Measurements from ENCODE around the gene GLT1D1.

Gene GLT1D1

DNA sequence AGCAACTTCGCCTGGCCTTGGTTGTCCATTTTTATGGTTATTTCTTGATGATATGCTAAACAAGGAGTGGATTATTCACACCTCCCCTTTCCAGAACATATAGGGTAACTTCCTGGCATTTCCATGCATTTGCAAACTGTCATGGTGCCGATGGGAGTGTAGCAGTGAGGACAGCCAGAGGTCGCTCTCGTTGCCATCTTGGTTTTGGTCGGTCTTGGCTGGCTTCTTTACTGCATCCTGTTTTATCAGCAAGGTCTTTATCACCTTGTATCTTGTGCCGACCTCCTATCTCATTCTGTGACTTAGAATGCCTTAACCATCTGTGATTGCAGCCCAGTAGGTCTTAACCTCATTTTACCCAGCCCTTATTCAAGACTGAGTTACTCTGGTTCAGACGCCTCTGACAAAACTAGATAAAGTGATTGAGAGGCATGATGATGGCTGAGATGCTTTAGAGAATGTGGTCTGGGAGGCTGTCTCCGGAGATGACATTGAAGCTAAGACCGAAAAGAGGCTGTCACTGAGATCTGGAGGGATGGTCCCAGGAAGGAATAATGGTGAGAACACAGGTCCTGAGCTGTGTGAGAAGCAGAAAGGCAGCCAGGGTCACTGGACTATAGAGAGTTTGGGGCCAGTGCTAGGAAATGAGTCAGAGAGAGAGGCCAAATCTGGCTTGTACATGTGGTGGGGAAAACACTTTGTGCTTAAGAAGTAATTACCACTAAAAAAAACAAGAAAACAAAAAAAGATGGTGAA lies 2.9 kb downstream of the GLT1D1 start:
- DNase-seq, result no peak

DNA sequence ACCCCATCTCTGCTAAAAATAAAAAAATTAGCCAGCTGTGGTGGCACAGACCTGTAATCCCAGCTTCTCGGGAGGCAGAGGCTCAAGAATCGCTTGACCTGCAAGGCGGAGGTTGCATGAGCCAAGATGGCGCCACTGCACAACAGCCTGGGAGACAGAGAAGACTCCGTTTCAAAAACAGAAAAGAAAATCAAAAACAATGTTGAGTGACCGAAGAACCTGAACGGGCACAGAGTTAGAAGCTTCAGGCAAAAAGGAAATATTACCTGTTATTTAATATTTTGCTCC lies 3.5 kb downstream of the GLT1D1 start:
- DNase-seq, result no peak

DNA sequence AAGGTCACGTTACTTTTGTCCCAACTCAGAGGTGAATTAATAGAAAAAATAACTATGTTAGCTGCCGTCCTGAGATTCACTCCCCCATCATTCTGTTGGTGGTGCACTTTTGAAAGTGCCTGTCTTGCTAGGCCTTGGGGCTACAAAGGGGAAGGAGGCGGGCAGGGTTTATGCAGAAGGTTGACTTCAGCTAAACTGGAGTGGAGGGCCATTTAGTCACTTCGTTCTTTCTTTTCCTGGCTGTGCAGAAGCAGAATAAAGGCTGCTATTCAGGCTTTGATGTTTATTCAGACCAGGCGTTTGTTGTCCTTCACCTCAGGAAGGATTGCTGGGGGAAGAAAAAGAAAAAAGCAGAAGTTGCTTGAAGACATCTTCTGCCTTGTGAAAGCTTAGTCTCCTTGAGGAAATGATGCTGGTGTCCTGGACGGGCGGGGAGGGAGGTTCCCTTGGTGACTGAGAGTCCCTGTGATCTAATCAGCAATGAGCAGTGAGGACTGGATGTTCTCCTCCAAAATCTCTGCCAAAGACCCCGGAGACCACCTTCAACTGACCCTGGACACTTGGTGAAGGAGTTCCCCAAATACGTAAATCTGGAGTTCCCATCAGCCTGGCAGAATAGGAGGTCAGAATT lies 4.0 kb downstream of the GLT1D1 start:
- no peak for DNase-seq

DNA sequence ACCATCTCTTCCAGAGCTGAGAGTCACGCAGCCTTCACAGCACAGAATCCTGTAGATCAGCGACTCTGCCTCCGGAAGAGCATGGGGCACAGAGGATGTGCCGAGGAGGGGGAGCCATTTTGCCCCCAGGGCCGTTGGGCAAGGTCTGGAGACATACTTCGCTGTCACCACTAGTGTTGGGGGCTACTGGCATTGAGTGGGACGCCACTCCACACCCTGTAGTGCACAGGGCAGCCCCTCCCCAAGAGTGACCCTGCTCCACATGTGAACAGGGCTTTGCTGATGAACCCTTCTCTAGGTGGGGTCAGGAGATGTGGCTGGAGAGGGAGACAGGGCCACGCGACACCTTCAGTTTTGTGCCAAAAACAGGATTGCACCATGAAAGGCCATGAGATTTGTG lies 6.0 kb downstream of the GLT1D1 start:
- DNase-seq, result no peak

DNA sequence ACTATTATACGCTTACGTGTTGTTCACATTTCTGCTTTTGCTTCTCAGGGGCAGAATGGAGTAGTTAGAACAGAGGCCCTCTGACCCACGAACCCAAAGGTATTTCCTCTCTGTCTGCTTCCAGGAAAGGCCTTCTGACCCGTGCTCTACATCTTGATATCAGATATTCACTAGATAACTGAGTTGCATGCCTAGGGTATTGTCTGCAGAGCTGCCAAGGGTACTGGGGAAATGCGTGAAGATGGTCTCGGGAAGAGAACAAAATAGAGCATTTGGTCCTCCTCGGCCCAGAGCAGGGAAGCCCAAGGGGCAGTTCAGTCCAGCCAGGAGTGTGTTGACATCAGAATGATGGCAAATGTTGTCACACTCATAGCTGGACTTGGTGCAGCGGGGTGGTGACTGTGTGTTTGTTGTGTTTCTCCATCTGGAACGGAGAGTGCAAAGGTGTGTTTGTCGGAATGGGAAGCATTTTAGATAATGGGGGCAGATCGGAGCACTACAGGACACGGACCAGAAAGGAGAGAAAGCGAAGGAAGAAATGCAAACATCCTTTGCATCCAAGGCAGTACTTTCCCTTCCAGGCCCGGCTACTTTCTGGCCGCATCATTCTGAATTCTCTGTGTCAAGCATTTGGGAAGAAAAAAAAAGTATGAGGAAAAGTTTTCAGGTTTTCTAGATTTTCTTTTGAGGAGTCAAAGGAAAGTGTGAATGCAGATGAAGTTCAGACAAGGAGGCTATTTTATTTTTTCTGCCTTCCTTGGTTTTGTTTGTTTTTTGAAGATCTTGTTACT lies 8.1 kb downstream of the GLT1D1 start:
- no peak for DNase-seq

DNA sequence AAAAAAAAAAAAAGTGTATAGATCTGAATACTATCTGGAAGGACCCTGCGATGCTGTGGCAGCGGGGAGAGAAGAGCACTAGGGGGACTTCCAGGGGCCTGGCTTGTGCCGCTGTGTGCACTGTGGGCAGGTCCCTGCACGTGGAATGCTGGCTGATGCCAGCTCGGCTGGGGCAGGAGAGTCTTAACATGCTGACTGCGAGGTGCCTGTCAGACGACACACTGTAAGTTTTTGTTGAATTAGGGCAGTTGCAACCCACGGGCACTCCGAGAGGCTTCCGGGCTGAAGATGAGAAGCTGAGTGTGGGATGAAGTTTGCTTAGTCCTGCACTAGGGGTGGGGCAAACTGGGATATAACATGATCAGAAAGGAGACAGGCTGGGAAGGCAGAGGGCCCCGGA lies 10.7 kb downstream of the GLT1D1 start:
- no peak for DNase-seq

DNA sequence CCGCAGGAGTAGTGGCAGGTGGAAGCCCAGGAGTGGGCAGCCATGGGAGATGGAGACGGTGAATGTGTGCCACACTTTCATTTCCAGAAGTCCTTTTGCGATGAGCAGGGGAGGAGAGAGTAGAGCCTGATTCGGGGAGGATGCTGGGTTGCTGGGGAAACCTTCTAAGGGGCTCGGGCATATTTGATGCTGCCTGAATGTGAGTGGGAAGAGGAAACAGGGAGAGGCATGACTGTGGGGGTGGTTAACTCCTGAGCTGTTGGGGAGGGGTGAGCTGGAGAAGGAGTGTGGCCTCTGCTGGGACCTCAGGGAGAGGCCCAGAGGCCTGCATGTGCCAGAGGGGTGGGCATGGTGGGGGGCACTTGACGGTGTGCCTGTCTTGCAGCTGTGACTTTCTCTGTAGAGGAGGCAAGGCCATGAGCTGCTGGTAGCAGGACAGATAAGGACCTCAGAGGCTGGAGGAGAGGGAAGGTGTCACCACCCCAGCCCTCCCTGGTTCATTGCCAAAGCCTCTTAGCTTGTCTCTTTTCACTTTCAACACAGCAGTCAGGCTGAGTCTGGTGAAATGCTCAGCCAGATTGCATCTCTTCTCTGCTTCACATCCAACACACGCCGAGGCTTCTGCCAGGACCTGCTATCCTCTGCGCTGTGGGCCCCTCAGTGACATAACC lies 11.4 kb downstream of the GLT1D1 start:
- DNase-seq, result no peak

DNA sequence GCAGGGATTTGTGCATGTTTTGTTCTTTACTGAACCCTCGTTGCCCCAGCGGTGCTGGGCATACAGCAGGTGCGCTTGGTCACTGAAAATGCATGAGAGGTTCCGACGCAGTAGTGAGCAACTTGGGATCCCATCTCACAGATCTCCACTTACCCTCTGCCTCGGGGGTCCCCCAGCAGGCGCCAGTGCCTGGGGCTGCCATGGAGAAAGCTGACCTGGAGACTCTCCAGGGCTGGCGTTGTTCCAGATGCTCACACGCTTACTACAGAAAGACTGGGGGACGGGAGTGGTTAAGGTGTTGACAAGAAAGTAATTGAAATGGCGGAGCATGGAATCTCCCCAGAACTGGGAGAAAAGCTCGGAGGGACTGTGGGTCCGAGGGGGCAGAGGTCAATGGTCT lies 14.2 kb downstream of the GLT1D1 start:
- DNase-seq, result no peak

DNA sequence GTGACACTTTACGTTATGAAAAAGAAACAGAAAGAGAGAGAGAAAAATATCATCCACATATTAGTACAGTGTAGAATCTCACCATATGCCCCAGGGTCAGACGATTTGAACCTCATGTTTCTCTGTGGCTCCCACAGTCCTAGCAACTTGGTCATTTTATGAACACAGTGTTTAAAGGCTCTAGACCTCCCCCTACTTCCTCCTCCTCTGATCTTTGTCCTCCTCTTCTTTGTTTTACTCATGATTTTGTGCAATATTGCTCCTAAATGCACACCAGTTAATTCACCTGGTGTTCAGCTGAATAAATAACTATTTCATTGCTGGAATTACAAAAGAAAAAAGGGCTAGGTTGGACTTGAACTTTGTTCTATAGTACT lies 18.2 kb downstream of the GLT1D1 start:
- DNase-seq, result no peak

DNA sequence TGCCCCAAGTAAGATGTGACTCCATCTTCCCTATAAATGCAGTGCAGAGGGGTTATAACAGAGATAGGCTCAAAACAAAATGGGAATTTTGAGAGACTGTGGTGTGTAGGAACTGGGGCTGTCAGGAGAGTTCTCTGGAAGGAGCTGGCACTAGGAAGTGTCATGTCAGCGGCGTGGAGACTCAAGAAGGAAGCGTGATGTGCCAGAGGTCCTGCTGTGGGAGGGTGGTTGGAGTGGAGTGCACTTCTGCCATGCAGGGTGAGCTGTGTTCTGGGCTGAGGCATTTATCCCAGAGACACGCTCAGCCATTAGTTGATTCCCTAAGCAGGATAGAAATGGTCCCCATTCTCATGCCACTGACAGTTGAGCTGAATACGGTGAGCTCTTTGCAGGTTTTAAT lies 19.0 kb downstream of the GLT1D1 start:
- DNase-seq, result no peak

DNA sequence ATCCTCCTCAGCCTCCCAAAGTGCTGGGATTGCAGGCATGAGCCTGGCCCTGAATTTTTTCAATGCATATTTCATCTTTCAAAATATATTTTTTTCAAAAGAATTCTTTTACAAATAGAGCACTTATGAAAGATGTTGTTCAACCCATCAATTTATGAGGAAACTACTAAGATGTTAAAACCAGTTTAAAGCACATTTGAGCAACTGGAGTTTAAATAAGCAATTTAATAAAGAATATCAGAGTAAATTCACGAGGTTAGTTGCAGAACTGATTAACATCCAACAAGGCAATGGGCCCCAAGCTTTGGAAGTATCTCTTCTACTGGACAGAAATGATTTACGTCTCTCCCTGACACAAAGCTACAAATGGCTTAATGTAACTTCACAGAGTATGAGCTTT lies 23.3 kb downstream of the GLT1D1 start:
- no peak for DNase-seq

DNA sequence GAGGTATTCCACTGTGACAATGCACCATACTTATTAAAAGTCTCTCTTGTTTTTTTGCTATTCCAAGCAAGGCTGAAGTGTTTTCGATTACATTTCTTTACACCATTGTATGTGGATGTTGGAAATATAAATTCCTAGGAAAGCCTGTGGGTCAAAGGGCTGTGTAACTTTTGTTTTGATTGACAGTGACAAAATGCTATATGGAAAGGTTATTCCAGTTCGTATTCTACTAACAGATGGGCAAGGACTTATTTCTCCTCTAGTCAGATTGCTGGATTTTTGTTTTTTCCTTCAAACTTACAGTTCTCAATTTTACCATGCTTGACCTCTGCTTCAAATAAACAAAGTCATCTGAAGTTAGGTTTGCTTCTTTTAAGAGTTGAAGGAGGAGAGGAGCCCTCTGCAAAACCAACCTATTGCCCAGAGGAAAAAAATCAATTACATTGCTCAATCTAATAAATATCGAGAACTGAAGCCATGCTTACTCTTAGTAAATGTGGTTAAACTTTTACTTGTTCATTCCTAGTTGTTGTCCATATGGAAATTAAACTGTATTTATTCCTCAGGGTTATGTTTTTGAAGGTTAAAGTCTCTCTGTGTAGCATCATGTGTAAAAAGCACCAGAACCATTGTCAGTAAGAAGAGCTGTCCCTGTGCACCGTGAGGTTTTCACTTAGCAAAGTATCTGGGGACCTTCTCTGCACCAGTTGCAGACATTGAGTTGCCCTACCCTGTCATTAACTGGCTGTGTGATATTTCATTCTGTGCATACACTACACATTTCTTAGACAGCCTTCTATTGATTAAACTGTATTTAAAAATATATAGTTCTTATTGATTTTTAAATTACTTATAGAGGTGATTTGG lies 26.9 kb downstream of the GLT1D1 start:
- no peak for DNase-seq

DNA sequence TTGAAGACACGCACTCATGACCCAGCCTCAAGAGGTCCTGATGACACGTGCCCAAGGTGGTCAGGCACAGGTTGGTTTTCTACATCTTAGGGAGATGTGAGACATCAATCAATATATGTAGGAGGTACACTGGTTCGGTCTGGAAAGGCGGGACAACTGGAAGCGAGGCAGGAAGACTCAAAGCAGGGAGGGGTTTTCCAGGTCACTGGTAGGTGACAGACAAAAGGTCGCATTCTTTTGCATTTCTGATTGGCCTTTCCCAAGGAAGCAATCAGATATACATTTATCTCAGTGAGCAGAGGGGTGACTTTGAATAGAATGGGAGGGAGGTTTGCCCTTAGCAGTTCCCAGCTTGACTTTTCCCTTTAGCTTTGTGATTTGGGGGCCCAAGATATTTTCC lies 38.6 kb downstream of the GLT1D1 start:
- no peak for DNase-seq

DNA sequence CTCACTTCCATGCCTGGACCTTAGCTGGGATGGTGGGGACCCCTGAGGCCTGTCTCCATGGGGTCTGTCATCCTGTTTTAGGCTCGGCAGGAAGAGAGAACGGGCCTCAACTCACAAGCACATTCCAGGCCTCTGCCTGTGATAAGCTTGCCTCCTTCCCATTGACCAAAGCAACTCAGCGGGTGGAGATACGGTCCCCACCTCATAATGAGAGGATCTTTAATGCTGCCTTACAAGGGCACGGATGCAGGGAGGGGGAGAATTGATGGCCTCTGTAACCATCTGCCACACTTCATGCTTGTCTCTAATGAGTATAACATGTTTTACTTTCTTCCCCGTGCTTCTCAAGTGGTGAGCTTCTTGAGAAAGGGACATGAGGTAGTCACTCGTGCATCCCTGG lies 50.0 kb downstream of the GLT1D1 start:
- DNase-seq, result no peak

DNA sequence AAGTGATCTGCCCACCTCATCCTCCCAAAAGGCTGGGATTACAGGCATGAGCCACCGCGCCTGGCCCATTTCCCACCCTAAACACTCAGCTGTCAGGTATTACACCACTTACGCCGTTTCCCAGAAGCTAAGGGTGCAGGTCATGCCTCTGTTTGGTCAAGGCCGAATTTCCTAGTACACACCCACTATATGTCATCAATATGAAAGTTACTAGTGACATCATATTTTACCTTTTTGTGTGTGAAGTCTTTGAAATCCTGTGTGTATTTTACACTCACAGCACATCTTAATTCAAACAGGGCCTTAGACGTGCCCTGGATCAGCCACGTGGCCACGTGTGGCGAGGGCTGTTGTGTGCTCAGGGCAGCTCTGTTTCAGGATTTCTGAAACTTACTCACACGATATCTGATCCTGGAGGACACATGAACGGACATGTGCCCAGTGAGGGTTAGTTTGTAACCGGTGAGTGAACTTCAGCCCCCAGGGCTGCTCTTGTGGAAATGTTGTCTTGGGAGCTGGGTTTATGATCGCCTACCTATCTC lies 51.8 kb downstream of the GLT1D1 start:
- no peak for DNase-seq

DNA sequence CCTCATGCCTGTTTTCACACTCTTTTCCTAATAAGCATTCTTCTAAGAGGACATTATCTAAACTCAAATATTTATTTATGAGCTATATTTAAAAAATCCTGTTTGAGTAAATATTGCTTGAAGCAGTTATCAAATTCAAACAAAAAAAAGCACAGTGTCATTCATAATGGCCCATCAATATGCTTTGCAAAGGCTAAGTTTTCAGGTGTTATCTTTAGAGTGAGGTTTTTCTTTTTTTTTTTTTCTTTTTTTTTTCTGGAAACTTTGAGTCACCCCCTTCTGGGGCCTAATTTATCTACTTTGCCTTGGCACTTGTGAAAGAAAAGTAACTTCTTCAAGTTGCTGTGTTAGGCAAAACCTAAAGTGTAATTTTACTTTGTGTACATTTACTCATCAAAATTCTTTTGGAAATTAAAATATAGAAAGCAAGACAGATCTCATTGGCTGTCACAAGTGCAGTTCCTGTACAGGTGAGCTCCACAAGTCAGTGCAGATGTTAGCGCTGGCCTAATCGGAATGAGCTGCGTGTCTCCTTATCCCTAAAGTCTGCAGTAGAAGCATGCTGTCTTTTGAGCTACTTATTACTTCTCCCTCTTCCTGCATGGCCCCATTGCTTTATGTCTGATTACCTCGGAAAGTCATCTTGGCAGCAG lies 53.3 kb downstream of the GLT1D1 start:
- DNase-seq, result no peak

DNA sequence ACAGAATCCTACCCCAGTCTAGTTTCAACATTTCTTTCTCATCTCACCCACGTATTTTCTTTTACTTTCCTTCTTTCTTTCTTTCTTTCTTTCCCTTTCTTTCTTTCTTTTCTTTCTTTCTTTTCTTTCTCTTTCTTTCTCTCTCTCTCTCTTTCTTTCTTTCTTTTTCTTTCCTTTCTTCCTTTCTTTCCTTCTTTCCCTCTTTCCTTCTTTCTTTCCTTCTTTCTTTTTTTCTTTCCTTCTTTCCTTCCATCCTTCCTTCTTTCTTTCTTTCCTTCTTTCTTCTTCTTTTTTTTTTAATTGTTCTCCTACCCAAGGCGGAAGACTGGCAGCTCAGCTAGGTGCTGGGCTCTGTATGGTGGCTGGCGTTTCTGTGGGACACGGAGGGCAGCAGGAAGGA lies 55.0 kb downstream of the GLT1D1 start:
- no peak for DNase-seq

DNA sequence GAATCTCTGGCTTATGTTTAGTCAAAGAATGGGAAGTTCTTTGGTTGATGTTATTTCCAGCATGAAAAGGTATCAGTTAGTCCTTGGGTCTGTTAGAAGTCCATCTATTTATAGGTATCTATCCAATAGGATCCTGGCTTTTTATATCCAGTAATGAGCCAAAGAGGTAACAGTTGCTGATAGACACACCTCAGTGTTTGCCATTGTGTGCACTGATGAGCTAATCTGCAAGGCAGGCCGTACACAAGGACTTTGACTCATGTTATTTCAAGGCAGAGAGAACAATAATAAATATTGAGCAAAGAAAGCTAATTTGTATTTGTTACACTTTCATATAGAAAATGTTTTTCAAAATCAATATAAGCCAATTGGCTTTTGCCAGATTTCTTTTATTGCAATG lies 56.4 kb downstream of the GLT1D1 start:
- DNase-seq, result no peak

DNA sequence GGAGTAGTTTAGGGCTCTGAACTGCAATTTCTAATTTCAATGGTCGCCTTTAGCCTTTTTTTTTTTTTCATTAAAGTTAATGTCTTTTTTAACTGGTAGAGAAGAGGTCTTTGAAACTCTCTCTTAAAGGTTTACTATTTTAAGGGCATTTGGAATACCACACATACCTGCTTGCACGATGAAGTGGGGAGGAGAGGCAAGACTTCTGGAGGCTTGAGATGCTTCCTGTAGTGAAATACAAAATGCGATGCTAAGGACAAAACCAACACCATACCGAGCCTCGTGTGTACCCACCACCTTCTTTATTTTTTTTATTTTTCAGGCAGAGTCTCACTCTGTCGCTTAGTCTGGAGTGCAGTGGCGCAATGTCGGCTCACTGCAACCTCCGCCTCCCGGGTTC lies 57.4 kb downstream of the GLT1D1 start:
- DNase-seq, result no peak

DNA sequence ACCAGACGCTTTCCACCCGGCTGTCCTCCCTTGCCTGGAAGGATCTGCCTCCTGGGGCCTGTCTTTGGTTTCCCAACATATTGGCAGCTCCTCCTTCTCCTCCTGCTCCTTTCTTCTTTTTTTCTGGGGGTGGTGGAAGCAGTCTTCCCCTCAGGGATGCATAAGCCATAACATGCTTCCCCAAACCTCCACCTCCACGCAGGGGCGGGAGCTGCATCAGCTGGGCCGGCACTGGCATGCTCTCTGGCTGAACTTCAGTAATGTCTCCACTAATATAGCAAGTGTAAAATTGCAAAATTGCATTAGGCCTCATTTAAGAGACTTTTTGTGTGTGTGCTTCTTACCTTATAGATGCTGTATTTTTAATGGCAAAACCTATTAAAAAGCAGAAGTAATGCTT lies 58.6 kb downstream of the GLT1D1 start:
- no peak for DNase-seq

DNA sequence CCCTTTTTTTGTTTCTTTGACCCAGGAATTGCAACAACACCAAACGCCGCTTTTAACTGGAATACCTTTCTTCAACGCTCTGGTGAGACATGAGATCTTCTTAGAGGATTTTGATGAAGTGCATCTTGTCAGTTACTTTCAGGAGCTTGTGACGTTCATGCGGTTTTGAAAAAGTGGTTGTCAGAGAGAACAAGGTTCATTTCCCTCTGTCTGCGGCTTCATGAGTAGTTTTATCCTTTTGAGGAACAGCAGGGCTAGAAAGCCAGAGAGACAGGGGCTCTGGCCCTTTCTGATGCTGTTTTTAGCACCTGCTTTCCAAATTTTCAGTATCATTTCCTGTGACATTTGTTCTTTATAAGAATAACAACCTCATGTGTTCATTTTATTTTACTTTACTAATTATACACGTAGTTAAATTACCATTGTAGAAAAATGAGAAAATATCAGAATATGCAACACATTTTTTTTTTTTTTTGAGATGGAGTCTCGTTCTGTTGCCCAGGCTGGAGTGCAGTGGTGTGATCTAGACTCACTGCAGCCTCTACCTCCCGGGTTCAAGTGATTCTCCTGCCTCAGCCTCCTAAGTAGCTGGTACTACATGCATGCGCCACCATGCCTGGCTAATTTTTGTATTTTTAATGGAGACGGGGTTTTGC lies 61.8 kb downstream of the GLT1D1 start:
- DNase-seq, result peak in 1 of 5 donors; percentile 83

Data from T-helper 1 cell (primary cell).